H9 (cell line): ENCODE data around the gene PFDN4. TPM values are rescaled to one million over a fixed set of nuclear protein-coding genes. Genes with fewer than 3 reads are reported as not detected.

Experiments used
- DNase-seq: peaks from one replicate; pipeline ENCODE4 v3.0.0-alpha.2; 2017
- H2AFZ ChIP-seq: one replicate; pipeline ENCODE4 v1.6.1; 2013; ENCODE audit warnings: mild to moderate bottlenecking, low read length, control low read depth, moderate library complexity
- H2AK5ac ChIP-seq: 2 replicates; pipeline ENCODE4 v1.6.1; 2013; ENCODE audit warnings: low read length, control low read depth, mixed read lengths; ENCODE audit not compliant: insufficient read length
- H2BK120ac ChIP-seq: one replicate; pipeline ENCODE4 v1.6.1; 2013; ENCODE audit warnings: low read depth, mild to moderate bottlenecking, low read length, control low read depth, inconsistent platforms; ENCODE audit not compliant: poor library complexity, severe bottlenecking
- H2BK12ac ChIP-seq: 2 replicates; pipeline ENCODE4 v1.6.1; 2013; ENCODE audit warnings: low read length, control low read depth, mixed read lengths, low read depth; ENCODE audit not compliant: insufficient read length
- H2BK15ac ChIP-seq: 2 replicates; pipeline ENCODE4 v1.6.1; 2013; ENCODE audit warnings: low read depth, low read length, control low read depth
- H2BK20ac ChIP-seq: one replicate; pipeline ENCODE4 v1.6.1; 2013; ENCODE audit warnings: low read depth, mild to moderate bottlenecking, low read length, control low read depth, inconsistent platforms; ENCODE audit not compliant: poor library complexity, severe bottlenecking
- H2BK5ac ChIP-seq: 2 replicates; pipeline ENCODE4 v1.6.1; 2013; ENCODE audit warnings: low read length, control low read depth, mixed read lengths; ENCODE audit not compliant: insufficient read length
- H3K14ac ChIP-seq: 2 replicates; pipeline ENCODE4 v1.6.1; 2013; ENCODE audit warnings: low read length, control low read depth; ENCODE audit not compliant: insufficient read depth
- H3K18ac ChIP-seq: 2 replicates; pipeline ENCODE4 v1.6.1; 2013; ENCODE audit warnings: low read depth, mild to moderate bottlenecking, mixed read lengths, low read length, control low read depth; ENCODE audit not compliant: insufficient read length
- H3K23ac ChIP-seq: 2 replicates; pipeline ENCODE4 v1.6.1; 2013; ENCODE audit warnings: low read length, control low read depth, mixed read lengths, low read depth; ENCODE audit not compliant: insufficient read length
- H3K23me2 ChIP-seq: 2 replicates; pipeline ENCODE4 v1.6.1; 2013; ENCODE audit warnings: low read depth, mild to moderate bottlenecking, mixed read lengths, low read length, control low read depth; ENCODE audit not compliant: insufficient read length, poor library complexity, severe bottlenecking
- H3K27ac ChIP-seq: 2 replicates; pipeline ENCODE4 v1.5.1; 2013; ENCODE audit warnings: low read length, control low read depth, mixed read lengths, low read depth; ENCODE audit not compliant: insufficient read length
- H3K27me3 ChIP-seq: 2 replicates; pipeline ENCODE4 v1.6.1; 2013; ENCODE audit warnings: low read length, control low read depth, inconsistent platforms; ENCODE audit not compliant: insufficient read depth
- H3K4ac ChIP-seq: 2 replicates; pipeline ENCODE4 v1.6.1; 2013; ENCODE audit warnings: low read depth, mild to moderate bottlenecking, control low read depth, inconsistent platforms, low read length, moderate library complexity
- H3K4me1 ChIP-seq: 2 replicates; pipeline ENCODE4 v1.6.1; 2013; ENCODE audit warnings: low read length, control low read depth, inconsistent platforms; ENCODE audit not compliant: insufficient read depth
- H3K4me2 ChIP-seq: 2 replicates; pipeline ENCODE4 v1.6.1; 2013; ENCODE audit warnings: low read length, control low read depth, mixed read lengths; ENCODE audit not compliant: insufficient read length, insufficient read depth
- H3K56ac ChIP-seq: 2 replicates; pipeline ENCODE4 v1.6.1; 2013; ENCODE audit warnings: low read depth, mild to moderate bottlenecking, mixed read lengths, low read length, control low read depth; ENCODE audit not compliant: insufficient read length
- H3K79me1 ChIP-seq: 2 replicates; pipeline ENCODE4 v1.6.1; 2013; ENCODE audit warnings: low read depth, mild to moderate bottlenecking, moderate library complexity, low read length, control low read depth, inconsistent platforms; ENCODE audit not compliant: insufficient read depth, poor library complexity, severe bottlenecking
- H3K79me2 ChIP-seq: 2 replicates; pipeline ENCODE4 v1.6.1; 2013; ENCODE audit warnings: low read length, control low read depth, inconsistent platforms; ENCODE audit not compliant: insufficient read depth
- H3K9ac ChIP-seq: 2 replicates; pipeline ENCODE4 v1.6.1; 2013; ENCODE audit warnings: low read length, control low read depth, mixed read lengths; ENCODE audit not compliant: insufficient read length; ENCODE audit errors: extremely low read depth
- H3K9me3 ChIP-seq: one replicate; pipeline ENCODE4 v1.6.1; 2013; ENCODE audit warnings: low read depth, low read length, inconsistent platforms; ENCODE audit not compliant: control insufficient read depth
- H3T11ph ChIP-seq: one replicate; pipeline ENCODE4 v1.6.1; 2013; ENCODE audit warnings: mild to moderate bottlenecking, low read length, control low read depth, inconsistent platforms
- H4K20me1 ChIP-seq: one replicate; pipeline ENCODE4 v1.6.1; 2013; ENCODE audit not compliant: control insufficient read depth, insufficient read length, insufficient read depth
- H4K5ac ChIP-seq: 2 replicates; pipeline ENCODE4 v1.6.1; 2013; ENCODE audit warnings: low read depth, mild to moderate bottlenecking, mixed read lengths, low read length, control low read depth; ENCODE audit not compliant: insufficient read length
- H4K8ac ChIP-seq: replicated peaks from 2 replicates; pipeline ENCODE4 v1.6.1; 2013; ENCODE audit warnings: low read length, control low read depth, mixed read lengths, low read depth; ENCODE audit not compliant: insufficient read length
- H4K91ac ChIP-seq: 2 replicates; pipeline ENCODE4 v1.6.1; 2013; ENCODE audit warnings: low read depth, mild to moderate bottlenecking, moderate library complexity, mixed read lengths, low read length, control low read depth; ENCODE audit not compliant: insufficient read length
- H3K27ac Mint-ChIP-seq, 3 experiments: 2 replicates in 2 of 3; 3 replicates in 1 of 3; pipeline ENCODE4 v1.8.0; 2020 to 2021; ENCODE audit warnings: mixed read lengths in 3 of 3, mild to moderate bottlenecking in 1 of 3, moderate library complexity in 1 of 3
- H3K27me3 Mint-ChIP-seq: 2 replicates; pipeline ENCODE4 v1.8.0; 2021; ENCODE audit warnings: low read depth, mild to moderate bottlenecking, moderate library complexity, mixed read lengths
- H3K36me3 Mint-ChIP-seq, 3 experiments: 2 replicates in 2 of 3; 3 replicates in 1 of 3; pipeline ENCODE4 v1.8.0; 2020 to 2021; ENCODE audit warnings: low read depth in 3 of 3, mixed read lengths in 3 of 3; ENCODE audit not compliant: insufficient read depth in 1 of 3
- H3K4me1 Mint-ChIP-seq, 2 experiments: 2 replicates each; pipeline ENCODE4 v1.8.0; 2020; ENCODE audit warnings: mixed read lengths in 2 of 2
- H3K4me3 Mint-ChIP-seq, 2 experiments: 2 replicates in 1 of 2; 3 replicates in 1 of 2; pipeline ENCODE4 v1.8.0; 2020 to 2021; ENCODE audit warnings: mild to moderate bottlenecking in 2 of 2, mixed read lengths in 2 of 2, moderate library complexity in 1 of 2
- H3K9me3 Mint-ChIP-seq, 2 experiments: 2 replicates in 1 of 2; 3 replicates in 1 of 2; pipeline ENCODE4 v1.8.0; 2020; ENCODE audit warnings: mild to moderate bottlenecking in 2 of 2, mixed read lengths in 2 of 2, moderate library complexity in 1 of 2
- WGBS: extraction: QIAGEN DNeasy Blood & Tissue Kit; methylation state at CpG from one replicate; pipeline ENCODE4 v1.1.7; 2013; ENCODE audit warnings: missing lambda C conversion rate, low lambda C conversion rate, mixed read lengths; ENCODE audit not compliant: insufficient read length; ENCODE audit errors: extremely low coverage; 5-methylcytosine and 5-hydroxymethylcytosine counted together
- total RNA-seq: library from RNA; stranded (reverse); gene quantifications from 2 replicates; pipeline ENCODE4 v1.2.1, GENCODE V29; 2021
- TF ChIP-seq, protein P1 (sequence below): fragments of 200-600 bp; sonication (generic); conservative IDR thresholded peaks from 3 replicates; pipeline ENCODE4 v1.8.0; 2021; ENCODE audit warnings: antibody characterized with exemption, mild to moderate bottlenecking

The PFDN4 gene
- total RNA-seq, 1 experiment from 2014 or later, result 73.6 TPM

DNA sequence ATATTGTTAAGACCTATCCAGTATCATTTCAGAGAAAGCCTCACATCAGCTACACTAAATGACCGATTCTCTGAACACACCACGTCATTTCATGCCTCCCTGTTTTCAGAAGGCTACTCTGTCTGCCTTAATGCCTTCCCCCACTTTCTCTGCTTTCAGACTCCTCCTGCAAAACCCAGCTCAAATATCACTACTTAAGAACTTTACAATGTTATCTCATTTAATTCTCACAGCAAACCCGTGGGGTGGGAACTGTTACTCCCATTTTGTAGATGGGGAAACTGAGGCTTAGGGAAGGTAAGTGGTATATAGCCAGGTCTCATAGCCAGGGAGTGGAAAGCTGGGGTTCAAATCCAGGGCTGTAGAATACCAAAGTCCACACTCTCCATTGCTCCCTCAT, 36.9 kb upstream of the PFDN4 start:
- Histone ChIP-seq H4K91ac (no peak overlapping the region), H3K18ac (no peak overlapping the region), H3K4me2 (no peak overlapping the region), H2AFZ (no peak overlapping the region), H3K4ac (no peak overlapping the region), H3K4me1 (no peaks in the 10 kb centered on the region), H2BK15ac (no peak overlapping the region), H4K8ac (no peak overlapping the region), H3K9me3 (no peaks in the 10 kb centered on the region), H3K14ac (no peak overlapping the region), H3K23ac (no peak overlapping the region), H3K27ac (no peak overlapping the region), H4K5ac (no peak overlapping the region), H3K56ac (no peak overlapping the region), H3K9ac (no peak overlapping the region), H3K23me2 (peaks cover 23% of the 10 kb centered on the region), H2BK20ac (no peak overlapping the region), H4K20me1 (no peaks in the 10 kb centered on the region), H2BK12ac (no peak overlapping the region), H3T11ph (no peak overlapping the region), H3K79me1 (no peaks in the 10 kb centered on the region), H2BK5ac (no peak overlapping the region), H3K27me3 (peaks cover 36% of the 10 kb centered on the region), H3K79me2 (no peaks in the 10 kb centered on the region), H2BK120ac (no peak overlapping the region), H2AK5ac (no peak overlapping the region)
- Mint-ChIP-seq H3K9me3 (peaks cover 0 to 2% of the 10 kb centered on the region in 2 experiments; a peak in 1 of 5 replicates), H3K4me1 (peaks cover 18 to 27% of the 10 kb centered on the region in 2 experiments), H3K4me3 (no peak overlapping the region), H3K27me3 (peaks cover 84% of the 10 kb centered on the region), H3K36me3 (no peaks in the 10 kb centered on the region), H3K27ac (no peak overlapping the region)
- WGBS, result no CpG with 5 or more reads among the region's 3 CpGs
- no peak for DNase-seq
- TF ChIP-seq, protein P1, sequence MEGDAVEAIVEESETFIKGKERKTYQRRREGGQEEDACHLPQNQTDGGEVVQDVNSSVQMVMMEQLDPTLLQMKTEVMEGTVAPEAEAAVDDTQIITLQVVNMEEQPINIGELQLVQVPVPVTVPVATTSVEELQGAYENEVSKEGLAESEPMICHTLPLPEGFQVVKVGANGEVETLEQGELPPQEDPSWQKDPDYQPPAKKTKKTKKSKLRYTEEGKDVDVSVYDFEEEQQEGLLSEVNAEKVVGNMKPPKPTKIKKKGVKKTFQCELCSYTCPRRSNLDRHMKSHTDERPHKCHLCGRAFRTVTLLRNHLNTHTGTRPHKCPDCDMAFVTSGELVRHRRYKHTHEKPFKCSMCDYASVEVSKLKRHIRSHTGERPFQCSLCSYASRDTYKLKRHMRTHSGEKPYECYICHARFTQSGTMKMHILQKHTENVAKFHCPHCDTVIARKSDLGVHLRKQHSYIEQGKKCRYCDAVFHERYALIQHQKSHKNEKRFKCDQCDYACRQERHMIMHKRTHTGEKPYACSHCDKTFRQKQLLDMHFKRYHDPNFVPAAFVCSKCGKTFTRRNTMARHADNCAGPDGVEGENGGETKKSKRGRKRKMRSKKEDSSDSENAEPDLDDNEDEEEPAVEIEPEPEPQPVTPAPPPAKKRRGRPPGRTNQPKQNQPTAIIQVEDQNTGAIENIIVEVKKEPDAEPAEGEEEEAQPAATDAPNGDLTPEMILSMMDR, result no peak
